ENCODE results near the gene SIGLEC8. TPM values are rescaled to one million over a fixed set of nuclear protein-coding genes. Genes with fewer than 3 reads are reported as not detected.
"Not testable (repeated sequence)": the region's sequence is repeated elsewhere in the genome, so short reads cannot be mapped to it uniquely, and the experiment has no call there.

Gene SIGLEC8
- polyA plus RNA-seq (2013, experiment 1 of 2) = not detected
- polyA plus RNA-seq (2013, experiment 2 of 2) = not detected

DNA sequence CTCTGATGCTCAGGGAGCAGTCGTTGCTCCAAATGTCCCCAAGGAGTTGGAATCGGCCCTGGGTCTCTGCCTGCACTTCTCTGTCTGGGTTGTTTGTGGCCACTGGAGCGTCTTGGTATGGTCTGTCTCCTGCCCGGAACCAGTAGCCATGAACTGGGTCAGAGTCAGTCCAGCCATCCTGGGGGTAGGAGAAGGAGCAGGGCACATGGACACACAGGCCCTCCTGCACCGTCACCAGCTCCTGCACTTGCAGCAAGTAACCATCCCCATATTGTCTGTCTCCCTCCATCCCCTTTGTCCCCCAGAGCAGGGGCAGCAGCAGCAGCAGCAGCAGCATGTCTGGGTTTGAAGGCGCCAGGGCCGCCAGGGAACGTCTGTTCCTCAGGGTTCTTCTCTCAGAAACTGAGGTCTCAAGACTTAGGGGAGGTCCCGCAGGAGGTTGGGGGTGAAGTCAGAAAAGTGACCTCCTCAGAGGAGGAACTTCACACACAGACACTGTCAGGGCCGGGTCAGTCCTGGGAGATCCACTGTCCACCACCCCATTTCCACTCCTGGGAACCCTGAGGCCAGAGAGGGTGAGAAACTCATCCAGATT is at the start of gene SIGLEC8:
Gene SIGLEC8 (minus strand): TSS at position 404 of the 595 bp plus-strand sequence. CDS start 67 bp downstream, at position 337.
- no peaks in the 10 kb centered on the region for H3K9me3 ChIP-seq (ENCODE audit: control insufficient read depth, low read length)
- no peaks in the 10 kb centered on the region for H3K36me3 ChIP-seq (ENCODE audit: control insufficient read depth, insufficient read depth, low read length)
- 77 to 78% methylated on average over 3 to 8 of the region's 10 CpGs for WGBS, 2 experiments (ENCODE audit: insufficient coverage in 2 of 2)
- H3K4me1 ChIP-seq (ENCODE audit: control insufficient read depth, insufficient read depth, low read length, poor library complexity, severe bottlenecking) = no peaks in the 10 kb centered on the region
- H3K27ac ChIP-seq (ENCODE audit: low read depth, low read length, severe bottlenecking) = no peak within 1 kb of the TSS
- no peak within 1 kb of the TSS for H3K4me3 ChIP-seq (ENCODE audit: extremely low read depth, insufficient read depth, low read length, poor library complexity, severe bottlenecking)

DNA sequence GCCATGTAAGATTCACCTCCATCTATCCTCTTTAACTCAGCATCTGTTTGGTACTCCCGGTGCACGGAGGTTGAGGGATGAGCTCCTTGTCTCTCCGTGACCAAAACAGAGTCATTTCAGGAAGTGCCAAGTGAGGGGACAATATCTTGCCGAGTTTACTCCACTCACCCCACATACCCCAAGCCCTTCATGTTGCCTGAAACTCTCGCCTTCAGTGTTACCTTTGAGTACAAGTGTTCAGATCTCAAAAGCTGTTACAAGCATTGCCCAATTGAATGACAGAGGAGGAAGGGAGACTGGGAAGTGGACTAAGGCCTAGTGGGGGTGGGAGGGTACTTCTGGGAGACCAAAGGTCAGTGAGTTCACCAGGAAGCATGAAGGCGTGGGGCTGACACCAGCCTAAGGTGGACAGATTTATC is 49.4 kb upstream of the SIGLEC8 start:
- H3K9me3 ChIP-seq (ENCODE audit: control insufficient read depth, low read length) = no peaks in the 10 kb centered on the region
- no peaks in the 10 kb centered on the region for H3K36me3 ChIP-seq (ENCODE audit: control insufficient read depth, insufficient read depth, low read length)
- no peak overlapping the region for H3K27ac ChIP-seq (ENCODE audit: low read depth, low read length, severe bottlenecking)
- no peaks in the 10 kb centered on the region for H3K4me1 ChIP-seq (ENCODE audit: control insufficient read depth, insufficient read depth, low read length, poor library complexity, severe bottlenecking)
- H3K4me3 ChIP-seq (ENCODE audit: extremely low read depth, insufficient read depth, low read length, poor library complexity, severe bottlenecking) = no peak overlapping the region
- WGBS, 2 experiments (ENCODE audit: insufficient coverage in 2 of 2) = 76 to 77% methylated on average over 3 to 5 of the region's 6 CpGs

DNA sequence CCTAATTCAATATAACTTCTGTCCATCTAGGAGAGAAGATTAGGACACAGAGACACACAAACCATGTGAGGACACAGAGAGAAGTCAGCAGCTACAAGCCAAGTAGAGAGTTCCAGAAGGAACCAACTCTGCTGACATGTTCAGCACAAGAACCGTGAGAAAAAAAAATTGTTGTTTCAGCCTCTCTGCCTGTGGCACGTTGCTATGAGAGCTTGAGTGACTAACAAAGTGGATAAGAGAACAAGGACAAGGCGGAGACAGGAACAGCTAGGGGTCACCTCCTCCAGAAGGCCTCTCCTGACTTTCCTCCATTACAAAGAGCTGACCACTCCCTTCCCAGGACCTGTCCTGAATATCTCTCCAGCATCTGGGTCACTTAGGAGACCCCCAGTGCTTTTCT is 48.9 kb upstream of the SIGLEC8 start:
- no peaks in the 10 kb centered on the region for H3K9me3 ChIP-seq (ENCODE audit: control insufficient read depth, low read length)
- no peaks in the 10 kb centered on the region for H3K4me1 ChIP-seq (ENCODE audit: control insufficient read depth, insufficient read depth, low read length, poor library complexity, severe bottlenecking)
- WGBS, 2 experiments (ENCODE audit: insufficient coverage in 2 of 2) = 56 to 62% methylated on average over 2 to 3 of the region's 3 CpGs
- no peaks in the 10 kb centered on the region for H3K36me3 ChIP-seq (ENCODE audit: control insufficient read depth, insufficient read depth, low read length)
- H3K4me3 ChIP-seq (ENCODE audit: extremely low read depth, insufficient read depth, low read length, poor library complexity, severe bottlenecking) = no peak overlapping the region
- H3K27ac ChIP-seq (ENCODE audit: low read depth, low read length, severe bottlenecking) = no peak overlapping the region

DNA sequence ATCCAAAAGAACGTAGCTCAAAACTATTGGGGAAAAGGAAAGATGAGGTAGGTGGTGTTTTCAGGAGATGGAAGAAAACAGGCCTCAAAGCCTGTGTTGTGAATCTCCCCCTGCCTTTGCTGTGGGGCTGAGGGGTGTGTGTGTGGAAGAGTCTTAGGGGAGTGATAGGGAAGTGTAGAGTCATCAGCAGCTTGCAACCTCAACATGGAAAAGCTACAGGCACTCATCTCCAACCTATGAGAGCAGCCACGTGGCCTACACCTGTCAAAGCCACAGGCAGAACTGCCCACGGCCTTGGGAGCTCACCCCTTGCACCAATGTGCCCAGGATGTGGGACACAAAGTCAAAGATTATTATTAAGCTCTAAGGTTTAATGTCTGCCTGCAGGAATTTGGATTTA is 47.6 kb upstream of the SIGLEC8 start:
- Histone ChIP-seq H3K27ac (ENCODE audit: low read depth, low read length, severe bottlenecking) (no peak overlapping the region), H3K9me3 (ENCODE audit: control insufficient read depth, low read length) (no peaks in the 10 kb centered on the region), H3K36me3 (ENCODE audit: control insufficient read depth, insufficient read depth, low read length) (no peaks in the 10 kb centered on the region), H3K4me1 (ENCODE audit: control insufficient read depth, insufficient read depth, low read length, poor library complexity, severe bottlenecking) (no peaks in the 10 kb centered on the region), H3K4me3 (ENCODE audit: extremely low read depth, insufficient read depth, low read length, poor library complexity, severe bottlenecking) (no peak overlapping the region)
- WGBS, 2 experiments (ENCODE audit: insufficient coverage in 2 of 2) = 44% methylated on average over 2 of the region's 3 CpGs; no CpG with 5 or more reads in 1 of the 2 experiments

DNA sequence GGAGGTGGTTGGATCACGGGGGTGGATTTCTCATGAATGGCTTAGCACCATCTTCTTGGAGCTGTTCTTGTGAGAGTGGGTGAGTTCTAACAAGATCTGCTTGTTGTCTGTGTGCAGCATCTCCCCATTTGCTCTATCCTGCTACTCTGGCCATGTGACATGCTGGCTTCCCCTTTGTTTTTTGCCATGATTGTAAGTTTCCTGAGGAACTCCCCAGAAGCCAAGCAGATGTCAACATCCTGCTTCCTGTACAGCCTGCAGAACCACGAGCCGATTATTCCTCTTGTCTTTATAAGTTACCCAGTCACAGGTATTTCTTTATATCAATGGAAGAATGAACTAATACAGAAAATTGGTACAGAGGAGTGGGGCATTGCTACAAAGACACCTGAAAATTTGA is 45.6 kb upstream of the SIGLEC8 start:
- H3K4me3 ChIP-seq (ENCODE audit: extremely low read depth, insufficient read depth, low read length, poor library complexity, severe bottlenecking) = no peak overlapping the region
- no peaks in the 10 kb centered on the region for H3K9me3 ChIP-seq (ENCODE audit: control insufficient read depth, low read length)
- no peak overlapping the region for H3K27ac ChIP-seq (ENCODE audit: low read depth, low read length, severe bottlenecking)
- no peaks in the 10 kb centered on the region for H3K36me3 ChIP-seq (ENCODE audit: control insufficient read depth, insufficient read depth, low read length)
- no peaks in the 10 kb centered on the region for H3K4me1 ChIP-seq (ENCODE audit: control insufficient read depth, insufficient read depth, low read length, poor library complexity, severe bottlenecking)
- WGBS, 2 experiments (ENCODE audit: insufficient coverage in 2 of 2) = 71% methylated on average over 1 of the region's 3 CpGs; no CpG with 5 or more reads in 1 of the 2 experiments

DNA sequence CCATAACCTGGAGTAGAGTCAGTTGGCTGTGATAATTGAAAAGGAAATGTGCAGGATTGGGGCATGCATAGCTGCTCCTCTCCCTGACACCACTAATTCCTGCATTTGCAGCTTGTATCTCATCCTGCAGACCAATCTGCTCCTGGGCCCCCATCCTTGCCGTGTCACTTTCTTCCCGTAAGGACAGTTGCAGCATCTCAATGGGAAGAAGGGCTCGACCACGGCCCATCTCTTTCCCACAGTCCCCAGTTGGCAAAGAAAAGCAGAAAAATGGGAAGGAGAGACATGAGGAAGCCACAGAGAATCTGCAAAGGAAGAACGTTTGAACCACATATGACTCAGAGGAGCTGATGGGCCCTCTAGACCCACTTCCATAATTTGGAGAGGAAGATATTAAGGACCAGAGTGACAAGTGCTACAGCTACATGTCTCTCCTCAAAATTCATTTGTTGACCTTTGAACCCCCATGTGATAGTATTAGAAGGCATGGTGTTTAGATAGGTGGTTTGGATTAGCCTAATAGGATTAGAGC is 45.1 kb upstream of the SIGLEC8 start:
- Histone ChIP-seq H3K27ac (ENCODE audit: low read depth, low read length, severe bottlenecking) (no peak overlapping the region), H3K36me3 (ENCODE audit: control insufficient read depth, insufficient read depth, low read length) (no peaks in the 10 kb centered on the region), H3K4me3 (ENCODE audit: extremely low read depth, insufficient read depth, low read length, poor library complexity, severe bottlenecking) (no peak overlapping the region), H3K9me3 (ENCODE audit: control insufficient read depth, low read length) (no peaks in the 10 kb centered on the region), H3K4me1 (ENCODE audit: control insufficient read depth, insufficient read depth, low read length, poor library complexity, severe bottlenecking) (no peaks in the 10 kb centered on the region)
- WGBS, 2 experiments (ENCODE audit: insufficient coverage in 2 of 2) = 74 to 94% methylated on average over 3 of the region's 5 CpGs

DNA sequence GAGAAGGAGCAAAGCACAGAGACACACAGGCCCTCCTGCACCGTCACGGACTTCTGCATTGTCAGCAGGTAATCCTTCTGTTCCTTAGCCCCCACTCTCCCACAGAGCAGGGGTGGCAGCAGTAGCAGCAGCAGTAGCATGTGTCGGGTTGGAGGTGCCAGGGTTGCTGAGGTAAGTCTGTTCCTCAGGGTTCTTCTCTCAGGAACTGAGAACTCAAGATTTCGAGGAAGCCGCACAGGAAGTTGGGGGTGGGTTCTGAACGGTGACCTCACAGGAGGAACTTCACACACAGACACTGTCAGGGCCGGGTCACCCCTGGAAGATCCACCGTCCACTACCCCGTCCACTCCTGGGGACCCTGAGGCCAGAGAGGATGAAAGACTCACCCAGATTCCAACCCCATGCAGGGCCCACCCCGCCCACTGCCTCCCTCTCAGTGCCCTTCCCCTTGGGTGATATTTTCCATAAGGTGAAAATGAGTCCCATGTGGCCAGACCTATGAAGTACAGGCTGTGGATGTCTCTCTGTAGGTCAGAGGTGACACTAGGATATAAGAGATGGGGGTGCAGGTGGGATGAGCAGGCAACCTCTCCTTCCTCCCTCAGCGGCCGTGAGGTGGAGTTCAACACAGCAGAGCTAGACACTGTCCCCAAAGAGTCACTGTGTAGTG is 43.5 kb upstream of the SIGLEC8 start, which contains the start of gene SIGLEC12:
Gene SIGLEC12 (minus strand): TSS at position 207 of the 670 bp plus-strand sequence. CDS start 67 bp downstream, at position 140.
- no peaks in the 10 kb centered on the region for H3K36me3 ChIP-seq (ENCODE audit: control insufficient read depth, insufficient read depth, low read length)
- H3K4me3 ChIP-seq (ENCODE audit: extremely low read depth, insufficient read depth, low read length, poor library complexity, severe bottlenecking) = no peak within 1 kb of the TSS
- 73 to 89% methylated on average over 3 to 8 of the region's 12 CpGs for WGBS, 2 experiments (ENCODE audit: insufficient coverage in 2 of 2)
- no peak within 1 kb of the TSS for H3K27ac ChIP-seq (ENCODE audit: low read depth, low read length, severe bottlenecking)
- H3K9me3 ChIP-seq (ENCODE audit: control insufficient read depth, low read length) = no peaks in the 10 kb centered on the region
- H3K4me1 ChIP-seq (ENCODE audit: control insufficient read depth, insufficient read depth, low read length, poor library complexity, severe bottlenecking) = no peaks in the 10 kb centered on the region

DNA sequence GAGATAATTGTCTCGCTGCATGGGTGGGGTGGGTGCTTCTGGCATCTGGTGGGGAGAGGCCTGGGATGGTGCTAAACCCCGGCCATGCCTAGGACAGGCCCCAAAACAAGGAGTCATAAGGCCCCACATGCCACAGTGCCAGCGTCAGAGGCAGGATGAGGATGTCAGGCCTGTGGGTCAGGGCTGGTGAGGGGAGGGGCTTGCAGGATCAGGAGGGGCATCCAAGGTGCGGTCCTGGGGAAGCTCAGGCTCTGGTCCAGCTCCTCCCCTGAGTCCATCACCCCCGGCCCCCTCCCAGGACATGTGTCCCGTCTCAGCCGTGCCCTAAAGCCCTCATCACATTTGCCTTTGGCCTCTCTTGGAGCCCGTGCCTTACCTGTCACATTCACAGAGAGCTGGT is 42.7 kb upstream of the SIGLEC8 start:
- H3K4me3 ChIP-seq (ENCODE audit: extremely low read depth, insufficient read depth, low read length, poor library complexity, severe bottlenecking); H3K36me3 ChIP-seq (ENCODE audit: control insufficient read depth, insufficient read depth, low read length); H3K9me3 ChIP-seq (ENCODE audit: control insufficient read depth, low read length); H3K27ac ChIP-seq (ENCODE audit: low read depth, low read length, severe bottlenecking); H3K4me1 ChIP-seq (ENCODE audit: control insufficient read depth, insufficient read depth, low read length, poor library complexity, severe bottlenecking): not testable (repeated sequence)
- WGBS, 2 experiments (ENCODE audit: insufficient coverage in 2 of 2) = 53 to 60% methylated on average over 1 to 3 of the region's 8 CpGs

DNA sequence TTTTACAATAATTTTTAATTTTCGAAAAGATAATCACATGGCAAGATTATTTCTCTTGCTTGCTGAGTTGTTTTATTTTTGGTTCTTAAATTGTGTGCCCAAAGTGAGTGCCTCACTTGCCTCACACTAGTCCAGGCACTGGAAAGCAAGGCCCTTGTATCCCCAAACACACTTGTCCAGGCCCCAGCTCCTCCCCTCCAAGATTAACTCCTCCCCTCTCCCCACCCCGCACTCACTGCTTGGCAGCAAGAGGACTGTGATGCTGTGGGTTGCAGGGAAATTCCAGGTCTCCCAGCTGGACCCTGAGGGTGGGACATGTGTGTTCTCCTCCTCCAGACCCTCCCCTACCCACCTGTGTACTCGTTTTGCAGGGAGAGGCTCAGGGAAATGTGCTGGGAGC is 39.4 kb upstream of the SIGLEC8 start:
- no peak overlapping the region for H3K27ac ChIP-seq (ENCODE audit: low read depth, low read length, severe bottlenecking)
- no peaks in the 10 kb centered on the region for H3K9me3 ChIP-seq (ENCODE audit: control insufficient read depth, low read length)
- H3K4me3 ChIP-seq (ENCODE audit: extremely low read depth, insufficient read depth, low read length, poor library complexity, severe bottlenecking) = no peak overlapping the region
- H3K4me1 ChIP-seq (ENCODE audit: control insufficient read depth, insufficient read depth, low read length, poor library complexity, severe bottlenecking) = no peaks in the 10 kb centered on the region
- WGBS, 2 experiments (ENCODE audit: insufficient coverage in 2 of 2) = 50% methylated on average over 1 of the region's 3 CpGs; no CpG with 5 or more reads in 1 of the 2 experiments
- H3K36me3 ChIP-seq (ENCODE audit: control insufficient read depth, insufficient read depth, low read length) = no peaks in the 10 kb centered on the region

DNA sequence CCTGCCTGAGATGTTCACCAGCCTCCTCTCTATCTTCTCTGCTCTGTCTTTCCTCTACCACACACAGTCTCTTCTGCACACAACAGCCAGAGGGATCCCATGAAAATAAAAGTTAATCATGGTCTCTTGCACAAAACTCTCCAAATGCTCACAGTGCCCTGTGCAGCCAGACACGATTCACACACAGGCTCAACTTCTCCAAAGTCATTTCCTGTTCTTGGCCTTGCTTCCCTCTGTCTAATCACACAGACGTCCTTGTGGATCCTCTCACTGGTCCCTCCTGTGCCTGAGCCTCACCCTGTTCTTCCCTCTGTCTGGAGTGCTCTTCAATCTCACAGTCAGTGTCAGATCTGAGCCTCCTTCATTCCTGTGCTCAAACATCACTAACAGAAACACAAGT is 35.5 kb upstream of the SIGLEC8 start:
- Histone ChIP-seq H3K9me3 (ENCODE audit: control insufficient read depth, low read length) (no peaks in the 10 kb centered on the region), H3K27ac (ENCODE audit: low read depth, low read length, severe bottlenecking) (no peak overlapping the region), H3K4me3 (ENCODE audit: extremely low read depth, insufficient read depth, low read length, poor library complexity, severe bottlenecking) (no peak overlapping the region), H3K36me3 (ENCODE audit: control insufficient read depth, insufficient read depth, low read length) (no peaks in the 10 kb centered on the region), H3K4me1 (ENCODE audit: control insufficient read depth, insufficient read depth, low read length, poor library complexity, severe bottlenecking) (no peaks in the 10 kb centered on the region)
- WGBS, 2 experiments (ENCODE audit: insufficient coverage in 2 of 2) = 24 to 43% methylated on average over 2 of the region's 2 CpGs

DNA sequence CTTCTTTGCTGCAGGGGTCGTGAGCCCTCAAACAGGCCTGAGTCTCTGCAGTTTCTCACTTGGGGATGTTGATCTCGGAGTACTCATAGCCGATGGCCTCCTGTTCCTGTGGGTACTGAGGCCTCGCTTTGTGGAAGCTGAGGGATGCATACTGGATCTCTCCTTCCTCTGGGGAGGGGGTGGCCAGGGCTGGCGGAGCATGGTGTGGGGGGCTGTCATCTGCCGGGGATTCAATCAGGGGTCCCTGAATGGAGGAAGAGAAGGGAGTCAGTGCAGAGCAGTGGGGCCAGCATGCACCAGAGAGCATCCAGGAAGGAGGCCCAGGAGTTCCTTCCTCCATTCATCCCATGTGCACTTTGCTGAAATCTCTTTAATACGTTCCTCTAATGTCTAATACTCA is 33.3 kb upstream of the SIGLEC8 start:
- H3K36me3 ChIP-seq (ENCODE audit: control insufficient read depth, insufficient read depth, low read length) = no peaks in the 10 kb centered on the region
- 64 to 72% methylated on average over 2 to 5 of the region's 7 CpGs for WGBS, 2 experiments (ENCODE audit: insufficient coverage in 2 of 2)
- H3K27ac ChIP-seq (ENCODE audit: low read depth, low read length, severe bottlenecking) = no peak overlapping the region
- H3K9me3 ChIP-seq (ENCODE audit: control insufficient read depth, low read length) = no peaks in the 10 kb centered on the region
- H3K4me3 ChIP-seq (ENCODE audit: extremely low read depth, insufficient read depth, low read length, poor library complexity, severe bottlenecking) = no peak overlapping the region
- no peaks in the 10 kb centered on the region for H3K4me1 ChIP-seq (ENCODE audit: control insufficient read depth, insufficient read depth, low read length, poor library complexity, severe bottlenecking)

All from mesodermal cell (in vitro differentiated cells).